Endothelial cell of umbilical vein (primary cell): Measurements from ENCODE around the gene IQCC. TPM values are rescaled to one million over a fixed set of nuclear protein-coding genes. Genes with fewer than 3 reads are reported as not detected.
A peak's percentile ranks its signal among the peaks of the same experiment; 100 is the strongest.

Source experiments
- BruUV-seq: library from RNA; stranded (reverse); fragments of 400-500 nt; replicated peaks from 2 replicates; lab custom pipeline; 2021; lab: Mats Ljungman, UMichigan
- CTCF ChIA-PET: fragments of 300-600, 350-600 bp; sonication (Branson Sonifier 250); formaldehyde crosslinking; loops from one replicate; lab custom pipeline; 2021; ENCODE audit warnings: antibody characterized with exemption, inconsistent platforms; lab: Charles Lee
- POLR2A ChIA-PET: fragments of 300-600, 350-600 bp; sonication (Branson Sonifier 250); formaldehyde crosslinking; loops from one replicate; lab custom pipeline; 2021; ENCODE audit warnings: antibody characterized with exemption, inconsistent platforms; lab: Charles Lee
- DNase-seq: peaks from one replicate; pipeline ENCODE4 v3.0.0-alpha.2; 2011; ENCODE audit warnings: low read depth, low spot score
- FAIRE-seq: peaks from 2 replicates; lab custom pipeline; 2011; peaks lifted over from hg19 to GRCh38; lab: Jason Lieb, UNC
- H2AFZ ChIP-seq: 2 replicates; pipeline ENCODE4 v1.6.0; 2012; ENCODE audit warnings: low read depth, low read length, control low read depth, inconsistent platforms
- H3K27ac ChIP-seq: 2 replicates; pipeline ENCODE4 v1.5.1; 2011; ENCODE audit warnings: low read depth, mild to moderate bottlenecking, control low read depth, low read length, moderate library complexity; ENCODE audit not compliant: insufficient read depth
- H3K27me3 ChIP-seq, 2 experiments: 2 replicates each; pipeline versions ENCODE4 v1.6.0 to v1.6.1; 2011; ENCODE audit warnings: low read length in 2 of 2, mixed read lengths in 1 of 2; ENCODE audit not compliant: control insufficient read depth in 2 of 2, insufficient read depth in 2 of 2
- H3K36me3 ChIP-seq, 2 experiments: 2 replicates in 1 of 2; 3 replicates in 1 of 2; pipeline ENCODE4 v1.5.1; 2011; ENCODE audit warnings: low read length in 2 of 2, mild to moderate bottlenecking in 1 of 2, moderate library complexity in 1 of 2; ENCODE audit not compliant: control insufficient read depth in 2 of 2, insufficient read depth in 2 of 2; ENCODE audit errors: extremely low read depth in 1 of 2
- H3K4me1 ChIP-seq: 3 replicates; pipeline ENCODE4 v1.5.1; 2011; ENCODE audit warnings: mild to moderate bottlenecking, low read length; ENCODE audit not compliant: control insufficient read depth, insufficient read depth; ENCODE audit errors: extremely low read depth
- H3K4me2 ChIP-seq: 2 replicates; pipeline ENCODE4 v1.6.1; 2011; ENCODE audit warnings: low read length, control low read depth, mixed read lengths; ENCODE audit not compliant: insufficient read depth
- H3K4me3 ChIP-seq, 3 experiments: fragments of 200-600 bp in 1 of 3; sonication (generic), shearing (Covaris generic) in 1 of 3; replicated peaks in 1 of 3; 2 replicates each; pipeline ENCODE4 v1.5.1; 2011 to 2016; ENCODE audit warnings: control low read depth in 3 of 3, low read length in 3 of 3, mild to moderate bottlenecking in 2 of 3, inconsistent platforms in 1 of 3, low read depth in 1 of 3, moderate library complexity in 1 of 3; ENCODE audit not compliant: insufficient read depth in 1 of 3
- H3K79me2 ChIP-seq: 2 replicates; pipeline ENCODE4 v1.6.0; 2012; ENCODE audit warnings: low read length, inconsistent platforms; ENCODE audit not compliant: control insufficient read depth, insufficient read depth
- H3K9ac ChIP-seq: replicated peaks from 2 replicates; pipeline ENCODE3; 2011; ENCODE audit warnings: low read length, control low read depth; ENCODE audit not compliant: insufficient read depth; ENCODE audit errors: extremely low read depth
- H3K9me1 ChIP-seq: replicated peaks from 3 replicates; pipeline ENCODE4 v1.6.0; 2011; ENCODE audit warnings: mild to moderate bottlenecking, low read length; ENCODE audit not compliant: control insufficient read depth, insufficient read depth; ENCODE audit errors: extremely low read depth
- H3K9me3 ChIP-seq: replicated peaks from 2 replicates; pipeline ENCODE4 v1.5.1; 2012; ENCODE audit warnings: low read length, inconsistent platforms; ENCODE audit not compliant: control insufficient read depth, insufficient read depth
- H4K20me1 ChIP-seq: replicated peaks from 2 replicates; pipeline ENCODE3; 2011; ENCODE audit warnings: mild to moderate bottlenecking, low read length; ENCODE audit not compliant: control insufficient read depth, insufficient read depth; ENCODE audit errors: extremely low read depth
- EZH2 ChIP-seq: IDR thresholded peaks from 2 replicates; pipeline ENCODE4 v1.6.1; 2012; ENCODE audit warnings: borderline replicate concordance, low read depth, mild to moderate bottlenecking, moderate library complexity, low read length, inconsistent platforms; ENCODE audit not compliant: severe bottlenecking
- FOS ChIP-seq: IDR thresholded peaks from 2 replicates; pipeline ENCODE4 v1.6.1; 2011; ENCODE audit warnings: mild to moderate bottlenecking, low read length, moderate library complexity, borderline replicate concordance; ENCODE audit not compliant: insufficient read depth
- GATA2 ChIP-seq: IDR thresholded peaks from 2 replicates; pipeline ENCODE4 v1.7.0; 2011; ENCODE audit warnings: low read depth, mild to moderate bottlenecking, moderate library complexity, mixed read lengths, low read length; ENCODE audit not compliant: insufficient read length, insufficient read depth
- dilution Hi-C: fragments of 300-500 bp; cut with MboI; formaldehyde crosslinking; loops from one replicate; pipeline ENCODE4 v1.15.0; 2019; ENCODE audit warnings: low sequenced_read_pairs; ENCODE audit not compliant: extremely low pct_ligation_motif_present
- intact Hi-C: fragments of 100-400 bp; cut with micrococcal nuclease; formaldehyde crosslinking; loops from one replicate; pipeline ENCODE4 v1.10.0; 2022
- polyA plus RNA-seq, 4 experiments: library from polyadenylated mRNA; depleted of rRNA in 3 of 4; stranded (reverse) in 3 of 4; unstranded in 1 of 4; fragments of >200 nt; gene quantifications; 2 replicates each; pipeline versions ENCODE4 v1.2.1 to v1.2.3, GENCODE V29; 2011 to 2012; ENCODE audit warnings: missing spikeins in 1 of 4
- total RNA-seq: library from RNA; stranded (reverse); gene quantifications from 2 replicates; pipeline ENCODE4 v1.2.3, GENCODE V29; 2021

Gene IQCC
- total and polyA plus RNA-seq, 2 donors (not counting 3 experiments of a cell fraction or from before 2014, with no cell fraction given): 1.1 to 1.8 TPM

GRCh38 chr1:32241001-32241763 lies 35.7 kb downstream of the IQCC start:
- no peaks in the 10 kb centered on the region for H4K20me1 ChIP-seq
- BruUV-seq: TSS peak; percentile 23
- dilution Hi-C loops (no loop called here), intact Hi-C loops (loop anchor here (1.0 to 2.0 kb wide), 4 partner anchors 9 to 75 kb away; partner anchors contain the start of genes EIF3I, HDAC1 and TMEM234)
- H3K36me3 ChIP-seq: no peaks in the 10 kb centered on the region
- H3K9ac ChIP-seq: peak overlapping the region; percentile 68
- ChIA-PET CTCF (interaction anchor here (0.6 to 8.4 kb wide), 21 partner anchors 8 to 158 kb away, joined by 3 to 73 read pairs (median 4); partner anchors contain the start of genes EIF3I, FAM167B, HDAC1 and LCK), POLR2A (interaction anchor here (0.8 to 3.2 kb wide), 7 partner anchors 9 to 100 kb away, joined by 3 to 25 read pairs (median 4); partner anchors contain the start of genes HDAC1 and MARCKSL1)
- no peaks in the 10 kb centered on the region for H3K9me3 ChIP-seq
- no peaks in the 10 kb centered on the region for H3K79me2 ChIP-seq
- H3K27me3 ChIP-seq: no peaks in the 10 kb centered on the region
- H3K4me1 ChIP-seq: peaks cover 28% of the 10 kb centered on the region
- peak overlapping the region; percentile 88 for H3K4me2 ChIP-seq
- peak overlapping the region; percentile 70 for H3K27ac ChIP-seq
- DNase-seq (peak; percentile 76), FAIRE-seq (peak; percentile 52)
- H3K9me1 ChIP-seq: no peaks in the 10 kb centered on the region
- TF ChIP-seq FOS (peak; percentile 54), GATA2 (no peak)
- H2AFZ ChIP-seq: peak overlapping the region; percentile 95
- H3K4me3 ChIP-seq: peak overlapping the region; percentile 50 to 81 (median 76)

GRCh38 chr1:32242341-32242851 lies 36.9 kb downstream of the IQCC start:
- CTCF ChIA-PET: interaction anchor here (1.2 to 4.1 kb wide), 6 partner anchors 19 to 79 kb away, joined by 4 to 30 read pairs (median 4); no protein-coding TSS in a partner anchor
- no peaks in the 10 kb centered on the region for H4K20me1 ChIP-seq
- H3K79me2 ChIP-seq: no peaks in the 10 kb centered on the region
- H3K4me3 ChIP-seq: no peak overlapping the region
- DNase-seq (peak; percentile 22), FAIRE-seq (peak; percentile 53)
- H3K27ac ChIP-seq: no peak overlapping the region
- dilution Hi-C loops: no loop called here
- POLR2A ChIA-PET: interaction anchor here (3.2 kb wide), 1 partner anchor 94 kb away, joined by 25 read pairs; the partner anchor contains the start of gene MARCKSL1
- H3K9me1 ChIP-seq: no peaks in the 10 kb centered on the region
- H3K36me3 ChIP-seq: no peaks in the 10 kb centered on the region
- no peaks in the 10 kb centered on the region for H3K9me3 ChIP-seq
- H3K4me1 ChIP-seq: peaks cover 35% of the 10 kb centered on the region
- no peak overlapping the region for H3K9ac ChIP-seq
- no peaks in the 10 kb centered on the region for H3K27me3 ChIP-seq
- intact Hi-C loops: no loop called here
- TF ChIP-seq EZH2 (no peak), GATA2 (peak; percentile 11)
- no peak overlapping the region for H3K4me2 ChIP-seq
- no peak overlapping the region for H2AFZ ChIP-seq
- no TSS peak for BruUV-seq
